Ovary (tissue), 3 donors: Measurements from ENCODE around the gene HOXA6.

Experiments used
- POLR2A ChIP-seq: fragments of 450-650 bp; IDR thresholded peaks from one replicate; pipeline ENCODE4 v1.6.1; 2017; ENCODE audit warnings: antibody characterized with exemption, mild to moderate bottlenecking, moderate library complexity
- TF ChIP-seq, protein P1 (sequence below), 3 donors: fragments of 450-650 bp in 2 of 3; fragments of 200-600 bp in 1 of 3; IDR thresholded peaks; one replicate each; pipeline versions ENCODE4 v1.5.1 to v1.8.0; 2016 to 2022; ENCODE audit warnings: antibody characterized with exemption in 3 of 3, mild to moderate bottlenecking in 1 of 3
- donor health status: DM: no; HTN: no; CAD: no.

DNA sequence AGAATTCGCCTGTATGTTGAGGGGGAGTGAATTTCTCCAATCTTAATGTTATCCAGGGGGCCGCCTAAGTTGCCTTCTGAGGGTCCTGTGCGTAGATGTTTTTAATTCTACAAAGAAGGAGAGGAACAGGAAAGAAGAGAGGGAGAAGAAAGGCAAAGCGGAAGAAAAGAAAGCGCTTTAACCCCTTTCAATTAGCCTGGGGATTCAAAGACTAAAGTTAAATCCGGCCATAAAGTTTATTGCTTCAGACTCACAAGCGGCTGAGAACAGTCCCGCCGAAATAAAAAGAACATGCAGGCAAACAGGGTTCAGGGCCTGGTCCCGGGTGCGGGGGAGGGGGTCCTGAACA is 8.6 kb downstream of the HOXA6 start:
- TF ChIP-seq, protein P1, sequence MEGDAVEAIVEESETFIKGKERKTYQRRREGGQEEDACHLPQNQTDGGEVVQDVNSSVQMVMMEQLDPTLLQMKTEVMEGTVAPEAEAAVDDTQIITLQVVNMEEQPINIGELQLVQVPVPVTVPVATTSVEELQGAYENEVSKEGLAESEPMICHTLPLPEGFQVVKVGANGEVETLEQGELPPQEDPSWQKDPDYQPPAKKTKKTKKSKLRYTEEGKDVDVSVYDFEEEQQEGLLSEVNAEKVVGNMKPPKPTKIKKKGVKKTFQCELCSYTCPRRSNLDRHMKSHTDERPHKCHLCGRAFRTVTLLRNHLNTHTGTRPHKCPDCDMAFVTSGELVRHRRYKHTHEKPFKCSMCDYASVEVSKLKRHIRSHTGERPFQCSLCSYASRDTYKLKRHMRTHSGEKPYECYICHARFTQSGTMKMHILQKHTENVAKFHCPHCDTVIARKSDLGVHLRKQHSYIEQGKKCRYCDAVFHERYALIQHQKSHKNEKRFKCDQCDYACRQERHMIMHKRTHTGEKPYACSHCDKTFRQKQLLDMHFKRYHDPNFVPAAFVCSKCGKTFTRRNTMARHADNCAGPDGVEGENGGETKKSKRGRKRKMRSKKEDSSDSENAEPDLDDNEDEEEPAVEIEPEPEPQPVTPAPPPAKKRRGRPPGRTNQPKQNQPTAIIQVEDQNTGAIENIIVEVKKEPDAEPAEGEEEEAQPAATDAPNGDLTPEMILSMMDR (IDR thresholded peaks at IDR 0.05), result no peak
- TF ChIP-seq POLR2A, result no peak
